Ishikawa (cell line): Measurements from ENCODE around the gene MGAT1.

Source experiments
- CREB1 ChIP-seq: IDR thresholded peaks from 2 replicates; pipeline ENCODE4 v1.6.1; 2012; ENCODE audit warnings: low read depth
- TCF12 ChIP-seq: IDR thresholded peaks from 2 replicates; pipeline ENCODE4 v1.6.1; 2012; ENCODE audit warnings: low read depth
- TEAD4 ChIP-seq: IDR thresholded peaks from 2 replicates; pipeline ENCODE4 v1.6.1; 2012

DNA sequence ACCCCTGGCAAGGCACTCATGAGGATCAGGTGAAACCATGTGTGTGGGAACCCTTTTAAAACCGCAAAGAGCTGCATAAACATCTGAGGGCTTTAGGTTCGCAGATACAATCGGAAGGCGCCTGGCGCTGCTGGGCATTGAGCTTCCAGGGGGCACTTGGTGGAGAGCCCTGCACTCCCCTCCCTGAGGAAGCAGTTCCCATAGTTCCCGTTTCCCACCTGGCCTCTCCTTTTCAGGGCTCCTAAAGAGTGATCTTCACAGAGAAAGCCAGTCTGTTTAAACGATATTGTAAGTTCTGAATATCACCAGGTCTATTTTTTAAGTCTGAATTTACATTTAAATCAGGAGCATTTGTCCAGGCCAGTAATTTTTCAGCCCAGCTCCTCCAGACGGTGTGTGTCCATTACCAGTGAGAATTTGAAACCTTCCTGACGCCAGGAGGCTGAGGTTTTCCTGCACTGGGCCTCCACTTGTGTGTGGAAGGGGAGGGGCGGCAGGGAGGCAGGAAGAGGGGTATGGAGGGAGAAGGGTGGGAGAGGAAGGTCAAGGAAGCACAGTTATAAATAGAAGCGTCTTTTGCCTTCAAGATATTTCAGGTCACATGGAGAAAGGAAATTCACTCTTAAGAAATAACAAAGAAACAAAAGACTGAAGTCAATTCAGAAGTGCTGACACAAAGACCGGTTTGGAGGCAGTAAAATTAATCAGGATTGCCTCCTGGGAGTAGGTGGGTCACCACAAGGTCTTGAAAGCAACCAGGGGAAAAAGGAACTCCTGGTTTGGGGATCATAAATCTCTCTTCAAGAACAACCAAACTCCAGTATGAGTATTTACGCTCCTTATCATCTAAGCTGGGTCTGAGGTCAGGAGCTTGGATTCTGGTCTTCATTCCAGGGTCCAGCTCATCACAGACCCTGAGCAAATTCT lies 14.3 kb upstream of the MGAT1 start:
- no peak for TF ChIP-seq CREB1
- TF ChIP-seq TCF12, result no peak
- TF ChIP-seq TEAD4, result no peak
